ENCODE results near the gene INSYN2B.

DNA sequence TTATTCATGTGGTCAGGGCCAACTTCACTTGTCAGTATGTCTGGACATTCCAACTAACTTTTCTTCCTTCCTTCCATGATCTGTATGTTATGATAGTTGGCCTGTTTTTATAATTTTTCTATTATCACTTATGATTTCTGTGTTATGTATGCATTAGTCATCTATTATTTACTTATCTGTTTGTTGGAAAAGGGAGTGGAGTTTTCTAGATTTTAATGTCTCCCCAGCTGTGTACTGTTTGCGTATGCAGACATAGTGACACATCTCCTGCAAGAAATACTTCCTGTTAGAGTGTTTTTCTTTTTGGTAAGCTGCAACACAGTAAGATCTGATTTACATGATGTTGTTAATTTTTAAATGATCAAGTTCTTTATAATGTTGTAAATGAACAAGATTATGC is 8.7 kb upstream of the INSYN2B start:
- TF ChIP-seq, protein P1, sequence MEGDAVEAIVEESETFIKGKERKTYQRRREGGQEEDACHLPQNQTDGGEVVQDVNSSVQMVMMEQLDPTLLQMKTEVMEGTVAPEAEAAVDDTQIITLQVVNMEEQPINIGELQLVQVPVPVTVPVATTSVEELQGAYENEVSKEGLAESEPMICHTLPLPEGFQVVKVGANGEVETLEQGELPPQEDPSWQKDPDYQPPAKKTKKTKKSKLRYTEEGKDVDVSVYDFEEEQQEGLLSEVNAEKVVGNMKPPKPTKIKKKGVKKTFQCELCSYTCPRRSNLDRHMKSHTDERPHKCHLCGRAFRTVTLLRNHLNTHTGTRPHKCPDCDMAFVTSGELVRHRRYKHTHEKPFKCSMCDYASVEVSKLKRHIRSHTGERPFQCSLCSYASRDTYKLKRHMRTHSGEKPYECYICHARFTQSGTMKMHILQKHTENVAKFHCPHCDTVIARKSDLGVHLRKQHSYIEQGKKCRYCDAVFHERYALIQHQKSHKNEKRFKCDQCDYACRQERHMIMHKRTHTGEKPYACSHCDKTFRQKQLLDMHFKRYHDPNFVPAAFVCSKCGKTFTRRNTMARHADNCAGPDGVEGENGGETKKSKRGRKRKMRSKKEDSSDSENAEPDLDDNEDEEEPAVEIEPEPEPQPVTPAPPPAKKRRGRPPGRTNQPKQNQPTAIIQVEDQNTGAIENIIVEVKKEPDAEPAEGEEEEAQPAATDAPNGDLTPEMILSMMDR (IDR thresholded peaks at IDR 0.05; ENCODE audit: insufficient read depth, low read length, poor library complexity, severe bottlenecking): no peak
- no peak for TF ChIP-seq EZH2phosphoT487 (conservative IDR thresholded peaks at IDR 0.05; ENCODE audit: low read length)
